ENCODE measurements around the gene C5.

GRCh38 chr9:120929229-120929791, 120.8 kb downstream of the C5 start:
- peak; percentile 21; the same call in 1 of the 2 replicates for TF ChIP-seq CTCF (IDR thresholded peaks at IDR 0.05; ENCODE audit: low read length)
- TF ChIP-seq EZH2phosphoT487 (IDR thresholded peaks at IDR 0.05; ENCODE audit: low read length) = no peak
- no peak for TF ChIP-seq EZH2 (optimal IDR thresholded peaks at IDR 0.05; ENCODE audit: low read depth, low read length)

All from MM.1S (cell line).